ENCODE measurements around the gene MGAT5B. TPM values are rescaled to one million over a fixed set of nuclear protein-coding genes. Genes with fewer than 3 reads are reported as not detected.

MGAT5B gene
- total and polyA plus RNA-seq, 4 donors: 0.28 to 0.67 (median 0.46) TPM

- no peak overlapping the region for H3K4me3 ChIP-seq
- H3K27ac ChIP-seq (ENCODE audit: low read depth in 1 of 2, low read length in 1 of 2): no peak overlapping the region
- no peaks in the 10 kb centered on the region for H3K9me3 ChIP-seq (ENCODE audit: control insufficient read depth in 4 of 4, insufficient read depth in 3 of 4, low read length in 3 of 4)
- DNase-seq (no peak), ATAC-seq (ENCODE audit: insufficient read depth, low FRiP score) (no peak)
- TF ChIP-seq CTCF (IDR thresholded peaks at IDR 0.05; ENCODE audit: control extremely low read depth, extremely low read depth): no peak
- no peak overlapping the region for H3K9ac ChIP-seq (ENCODE audit: insufficient read depth in 1 of 2, low read length in 2 of 2)
- no peaks in the 10 kb centered on the region for H3K36me3 ChIP-seq (ENCODE audit: control insufficient read depth in 4 of 4, insufficient read depth in 4 of 4, low read length in 4 of 4)
- WGBS, 2 donors: 88 to 89% methylated on average over 13 of the region's 13 CpGs
- H3K27me3 ChIP-seq (ENCODE audit: control insufficient read depth in 3 of 3, insufficient read depth in 3 of 3, low read length in 2 of 3): peaks cover 0 to 18% (median 0%) of the 10 kb centered on the region in 3 donors
- H3K4me1 ChIP-seq (ENCODE audit: control insufficient read depth in 5 of 5, insufficient read depth in 5 of 5, low read length in 5 of 5): peaks cover 0 to 8% (median 0%) of the 10 kb centered on the region in 5 donors
These were observed 93.7 kb downstream of the MGAT5B start for GRCh38 chr17:76961869-76962268.

- WGBS, 2 donors: 91 to 96% methylated on average over 1 of the region's 1 CpG
These were observed 94.7 kb downstream of the MGAT5B start for GRCh38 chr17:76962858-76963257.

GRCh38 chr17:76966016-76966415 lies 97.8 kb downstream of the MGAT5B start:
- ATAC-seq (ENCODE audit: insufficient read depth, low FRiP score) (no peak), DNase-seq (no peak)
- no peak for TF ChIP-seq CTCF (IDR thresholded peaks at IDR 0.05; ENCODE audit: control extremely low read depth, extremely low read depth)
- H3K36me3 ChIP-seq (ENCODE audit: control insufficient read depth in 4 of 4, insufficient read depth in 4 of 4, low read length in 4 of 4): no peaks in the 10 kb centered on the region
- no peak overlapping the region for H3K9ac ChIP-seq (ENCODE audit: insufficient read depth in 1 of 2, low read length in 2 of 2)
- H3K27me3 ChIP-seq (ENCODE audit: control insufficient read depth in 3 of 3, insufficient read depth in 3 of 3, low read length in 2 of 3): peaks cover 0 to 27% (median 5%) of the 10 kb centered on the region in 3 donors
- 94 to 95% methylated on average over 4 of the region's 4 CpGs for WGBS, 2 donors
- H3K4me3 ChIP-seq: no peak overlapping the region
- no peaks in the 10 kb centered on the region for H3K9me3 ChIP-seq (ENCODE audit: control insufficient read depth in 4 of 4, insufficient read depth in 3 of 4, low read length in 3 of 4)
- no peak overlapping the region for H3K27ac ChIP-seq (ENCODE audit: low read depth in 1 of 2, low read length in 1 of 2)
- peaks cover 0 to 15% (median 9%) of the 10 kb centered on the region in 5 donors for H3K4me1 ChIP-seq (ENCODE audit: control insufficient read depth in 5 of 5, insufficient read depth in 5 of 5, low read length in 5 of 5)

More at GRCh38 chr17:76962858-76963257, 94.7 kb downstream of the MGAT5B start:
- ATAC-seq (ENCODE audit: insufficient read depth, low FRiP score) (no peak), DNase-seq (no peak)
- H3K36me3 ChIP-seq (ENCODE audit: control insufficient read depth in 4 of 4, insufficient read depth in 4 of 4, low read length in 4 of 4): no peaks in the 10 kb centered on the region
- H3K9me3 ChIP-seq (ENCODE audit: control insufficient read depth in 4 of 4, insufficient read depth in 3 of 4, low read length in 3 of 4): no peaks in the 10 kb centered on the region
- no peak overlapping the region for H3K9ac ChIP-seq (ENCODE audit: insufficient read depth in 1 of 2, low read length in 2 of 2)
- TF ChIP-seq CTCF (IDR thresholded peaks at IDR 0.05; ENCODE audit: control extremely low read depth, extremely low read depth): no peak
- no peak overlapping the region for H3K27ac ChIP-seq (ENCODE audit: low read depth in 1 of 2, low read length in 1 of 2)
- no peak overlapping the region for H3K4me3 ChIP-seq
- H3K27me3 ChIP-seq (ENCODE audit: control insufficient read depth in 3 of 3, insufficient read depth in 3 of 3, low read length in 2 of 3): peaks cover 0 to 18% (median 0%) of the 10 kb centered on the region in 3 donors
- H3K4me1 ChIP-seq (ENCODE audit: control insufficient read depth in 5 of 5, insufficient read depth in 5 of 5, low read length in 5 of 5): peaks cover 0 to 3% (median 0%) of the 10 kb centered on the region in 5 donors
